ENCODE results near the gene CEP170B. TPM values are rescaled to one million over a fixed set of nuclear protein-coding genes. Genes with fewer than 3 reads are reported as not detected.
"Not testable (repeated sequence)": the region's sequence is repeated elsewhere in the genome, so short reads cannot be mapped to it uniquely, and the experiment has no call there.

CEP170B gene
- total RNA-seq, 1 donor from 2014 or later: 1.6 TPM

- no peak overlapping the region for H3K27ac ChIP-seq (ENCODE audit: low read depth, low read length)
- peaks cover 9 to 21% (median 16%) of the 10 kb centered on the region in 3 donors for H3K27me3 ChIP-seq (ENCODE audit: control insufficient read depth in 3 of 3, insufficient read depth in 3 of 3, low read length in 3 of 3)
- peaks cover 0 to 4% (median 0%) of the 10 kb centered on the region in 3 donors for H3K36me3 ChIP-seq (ENCODE audit: control insufficient read depth in 3 of 3, insufficient read depth in 3 of 3, low read length in 3 of 3)
- no peaks in the 10 kb centered on the region for H3K4me1 ChIP-seq (ENCODE audit: control insufficient read depth in 3 of 3, insufficient read depth in 3 of 3, low read length in 3 of 3)
- no peak overlapping the region for H3K9ac ChIP-seq (ENCODE audit: low read depth in 1 of 3, low read length in 3 of 3)
- no peaks in the 10 kb centered on the region for H3K9me3 ChIP-seq (ENCODE audit: control insufficient read depth in 3 of 3, low read length in 3 of 3)
- H3K4me3 ChIP-seq (ENCODE audit: low read length in 3 of 3): no peak overlapping the region
These were observed 77.5 kb downstream of the CEP170B start for GRCh38 chr14:104942586-104942985.

DNA sequence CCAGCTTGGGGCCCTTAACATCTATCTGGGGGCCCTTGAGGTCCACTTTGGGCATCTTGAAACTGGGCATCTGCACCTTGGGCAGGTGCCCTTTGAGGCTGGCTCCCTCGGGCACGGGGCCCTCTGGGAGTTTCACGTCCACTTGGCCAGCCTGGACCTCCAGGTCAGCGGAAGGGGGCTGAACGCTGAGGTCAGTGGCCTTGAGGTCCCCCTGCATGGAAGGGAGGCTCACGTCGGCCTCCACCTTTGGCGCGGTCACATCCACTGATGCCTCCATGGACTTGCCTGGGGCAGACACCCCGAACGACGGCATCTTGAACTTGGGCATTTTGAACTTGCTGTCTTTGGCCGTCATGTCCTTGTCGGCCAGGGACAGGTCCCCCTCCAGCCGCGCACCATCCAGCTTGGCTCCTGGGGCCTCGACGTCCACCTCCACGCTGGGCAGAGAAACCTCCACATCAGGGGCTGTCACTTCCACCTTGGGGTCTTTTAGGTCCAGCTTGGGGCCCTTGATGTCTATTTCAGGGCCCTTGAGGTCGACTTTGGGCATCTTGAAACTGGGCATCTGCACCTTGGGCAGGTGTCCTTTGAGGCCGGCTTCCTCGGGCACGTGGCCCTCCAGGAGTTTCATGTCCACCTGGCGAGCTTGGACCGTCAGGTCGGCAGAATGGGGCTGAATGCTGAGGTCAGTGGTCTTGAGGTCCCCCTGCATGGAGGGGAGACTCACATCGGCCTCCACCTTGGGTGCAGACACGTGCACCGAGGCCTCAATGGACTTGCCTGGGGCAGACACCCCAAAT is 78.3 kb downstream of the CEP170B start:
- not testable (repeated sequence) for H3K4me3 ChIP-seq (ENCODE audit: low read length in 3 of 3); H3K9ac ChIP-seq (ENCODE audit: low read depth in 1 of 3, low read length in 3 of 3); H3K4me1 ChIP-seq (ENCODE audit: control insufficient read depth in 3 of 3, insufficient read depth in 3 of 3, low read length in 3 of 3); H3K27ac ChIP-seq (ENCODE audit: low read depth, low read length); H3K36me3 ChIP-seq (ENCODE audit: control insufficient read depth in 3 of 3, insufficient read depth in 3 of 3, low read length in 3 of 3); H3K9me3 ChIP-seq (ENCODE audit: control insufficient read depth in 3 of 3, low read length in 3 of 3)
- peaks cover 9 to 19% (median 13%) of the 10 kb centered on the region in 3 donors for H3K27me3 ChIP-seq (ENCODE audit: control insufficient read depth in 3 of 3, insufficient read depth in 3 of 3, low read length in 3 of 3)

DNA sequence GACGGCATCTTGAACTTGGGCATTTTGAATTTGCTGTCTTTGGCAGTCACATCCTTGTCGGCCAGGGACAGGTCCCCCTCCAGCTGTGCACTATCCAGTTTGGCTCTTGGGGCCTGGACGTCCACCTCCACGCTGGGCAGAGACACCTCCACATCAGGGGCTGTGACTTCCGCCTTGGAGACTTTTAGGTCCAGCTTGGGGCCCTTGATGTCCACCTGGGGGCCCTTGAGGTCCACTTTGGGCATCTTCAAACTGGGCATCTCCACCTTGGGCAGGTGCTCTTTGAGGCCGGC is 78.9 kb downstream of the CEP170B start:
- not testable (repeated sequence) for H3K27ac ChIP-seq (ENCODE audit: low read depth, low read length); H3K9ac ChIP-seq (ENCODE audit: low read depth in 1 of 3, low read length in 3 of 3); H3K4me1 ChIP-seq (ENCODE audit: control insufficient read depth in 3 of 3, insufficient read depth in 3 of 3, low read length in 3 of 3); H3K4me3 ChIP-seq (ENCODE audit: low read length in 3 of 3); H3K9me3 ChIP-seq (ENCODE audit: control insufficient read depth in 3 of 3, low read length in 3 of 3); H3K36me3 ChIP-seq (ENCODE audit: control insufficient read depth in 3 of 3, insufficient read depth in 3 of 3, low read length in 3 of 3)
- peaks cover 9 to 15% (median 13%) of the 10 kb centered on the region in 3 donors for H3K27me3 ChIP-seq (ENCODE audit: control insufficient read depth in 3 of 3, insufficient read depth in 3 of 3, low read length in 3 of 3)

- H3K4me3 ChIP-seq (ENCODE audit: low read length in 3 of 3); H3K4me1 ChIP-seq (ENCODE audit: control insufficient read depth in 3 of 3, insufficient read depth in 3 of 3, low read length in 3 of 3); H3K9ac ChIP-seq (ENCODE audit: low read depth in 1 of 3, low read length in 3 of 3); H3K36me3 ChIP-seq (ENCODE audit: control insufficient read depth in 3 of 3, insufficient read depth in 3 of 3, low read length in 3 of 3); H3K9me3 ChIP-seq (ENCODE audit: control insufficient read depth in 3 of 3, low read length in 3 of 3); H3K27me3 ChIP-seq (ENCODE audit: control insufficient read depth in 3 of 3, insufficient read depth in 3 of 3, low read length in 3 of 3); H3K27ac ChIP-seq (ENCODE audit: low read depth, low read length): not testable (repeated sequence)
These were observed 79.6 kb downstream of the CEP170B start for GRCh38 chr14:104944436-104945205.

- H3K9ac ChIP-seq (ENCODE audit: low read depth in 1 of 3, low read length in 3 of 3); H3K4me3 ChIP-seq (ENCODE audit: low read length in 3 of 3); H3K27ac ChIP-seq (ENCODE audit: low read depth, low read length); H3K27me3 ChIP-seq (ENCODE audit: control insufficient read depth in 3 of 3, insufficient read depth in 3 of 3, low read length in 3 of 3); H3K9me3 ChIP-seq (ENCODE audit: control insufficient read depth in 3 of 3, low read length in 3 of 3); H3K4me1 ChIP-seq (ENCODE audit: control insufficient read depth in 3 of 3, insufficient read depth in 3 of 3, low read length in 3 of 3); H3K36me3 ChIP-seq (ENCODE audit: control insufficient read depth in 3 of 3, insufficient read depth in 3 of 3, low read length in 3 of 3): not testable (repeated sequence)
These were observed 80.2 kb downstream of the CEP170B start for GRCh38 chr14:104945266-104945665.

Other genes with a start within 250 kb of the CEP170B start
- gene INF2, start 175.7 kb upstream of the CEP170B start, total RNA-seq: 14.6 TPM
- 89.8 TPM for gene ADSS1, start 141.0 kb upstream of the CEP170B start, total RNA-seq
- 51.7 TPM for gene SIVA1, start 112.1 kb upstream of the CEP170B start, total RNA-seq
- 151 TPM for gene AKT1, start 69.5 kb upstream of the CEP170B start, total RNA-seq
- gene ZBTB42, start 64.2 kb upstream of the CEP170B start, total RNA-seq: 3.7 TPM
- gene PLD4, start 59.6 kb downstream of the CEP170B start, total RNA-seq: 7.8 TPM
- gene AHNAK2, start 113.1 kb downstream of the CEP170B start, total RNA-seq: 11.5 TPM
- 2.1 TPM for gene CLBA1, start 120.5 kb downstream of the CEP170B start, total RNA-seq
- 15.1 TPM for gene CDCA4, start 155.8 kb downstream of the CEP170B start, total RNA-seq
- gene GPR132, start 200.2 kb downstream of the CEP170B start, total RNA-seq: 1.6 TPM

Data from skeletal muscle tissue (tissue), 4 donors.